SK-N-SH (cell line): ENCODE measurements around the gene CCDC185. TPM values are rescaled to one million over a fixed set of nuclear protein-coding genes. Genes with fewer than 3 reads are reported as not detected.
A peak's percentile ranks its signal among the peaks of the same experiment; 100 is the strongest.

ENCODE experiments used
- CTCF ChIA-PET: fragments of 300-600, 350-600 bp; formaldehyde crosslinking; extraction: SDS; loops from one replicate; lab custom pipeline; 2021; lab: Yijun Ruan, JAX
- POLR2A ChIA-PET: fragments of 350-600 bp; sonication (Branson Sonifier 250); formaldehyde crosslinking; extraction: SDS; loops from one replicate; lab custom pipeline; 2020; ENCODE audit warnings: antibody characterized with exemption, inconsistent platforms; lab: Yijun Ruan, JAX
- DNase-seq: peaks from one replicate; pipeline ENCODE4 v3.0.0; 2012
- H2AFZ ChIP-seq: fragments of 200-600 bp; sonication (generic); 2 replicates; pipeline ENCODE4 v1.8.1; 2016; ENCODE audit warnings: antibody characterized with exemption, mild to moderate bottlenecking, low read depth
- H3F3A ChIP-seq: fragments of 200-600 bp; sonication (generic); replicated peaks from 2 replicates; pipeline ENCODE3; 2016; ENCODE audit warnings: antibody characterized with exemption, mild to moderate bottlenecking; ENCODE audit not compliant: insufficient read depth
- H3K27ac ChIP-seq, 2 experiments: fragments of 200-500 bp in 1 of 2; fragments of 200-600 bp in 1 of 2; sonication (Bioruptor generic) in 1 of 2; sonication (generic), shearing (Covaris generic) in 1 of 2; 2 replicates each; pipeline versions ENCODE4 v1.5.1 to v1.6.1; 2014 to 2016; ENCODE audit warnings: low read depth in 2 of 2, inconsistent platforms in 1 of 2, low read length in 1 of 2, mild to moderate bottlenecking in 1 of 2, mixed read lengths in 1 of 2
- H3K27me3 ChIP-seq: fragments of 200-600 bp; sonication (generic), shearing (Covaris generic); 2 replicates; pipeline ENCODE4 v1.6.1; 2016; ENCODE audit warnings: mixed run types; ENCODE audit not compliant: insufficient read depth
- H3K36me3 ChIP-seq, 2 experiments: fragments of 200-500 bp in 1 of 2; fragments of 200-600 bp in 1 of 2; sonication (Bioruptor generic) in 1 of 2; sonication (generic) in 1 of 2; replicated peaks in 1 of 2; 2 replicates each; pipeline versions ENCODE3 to v1.5.1; 2014 to 2016; ENCODE audit warnings: low read length in 1 of 2, mild to moderate bottlenecking in 1 of 2; ENCODE audit not compliant: insufficient read depth in 2 of 2, control insufficient read depth in 1 of 2
- H3K4me1 ChIP-seq, 2 experiments: fragments of 200-500 bp in 1 of 2; fragments of 200-600 bp in 1 of 2; sonication (Bioruptor generic) in 1 of 2; sonication (generic), shearing (Covaris generic) in 1 of 2; 2 replicates each; pipeline versions ENCODE4 v1.5.1 to v1.6.1; 2014 to 2016; ENCODE audit warnings: low read depth in 1 of 2, low read length in 1 of 2, mixed run types in 1 of 2; ENCODE audit not compliant: insufficient read depth in 2 of 2, control insufficient read depth in 1 of 2
- H3K4me2 ChIP-seq: fragments of 200-600 bp; sonication (generic), shearing (Covaris generic); 2 replicates; pipeline ENCODE4 v1.6.1; 2017; ENCODE audit warnings: mixed run types
- H3K4me3 ChIP-seq, 2 experiments: fragments of 200-500 bp in 1 of 2; fragments of 200-600 bp in 1 of 2; sonication (Bioruptor generic) in 1 of 2; sonication (generic), shearing (Covaris generic) in 1 of 2; 2 replicates each; pipeline versions ENCODE4 v1.5.1 to v1.8.1; 2014 to 2016; ENCODE audit warnings: low read depth in 2 of 2, inconsistent platforms in 1 of 2, low read length in 1 of 2, mild to moderate bottlenecking in 1 of 2, mixed read lengths in 1 of 2, moderate library complexity in 1 of 2
- H3K79me2 ChIP-seq: fragments of 200-600 bp; sonication (generic); 2 replicates; pipeline ENCODE4 v1.8.1; 2017; ENCODE audit warnings: mild to moderate bottlenecking; ENCODE audit not compliant: insufficient read depth
- H3K9ac ChIP-seq: fragments of 200-600 bp; sonication (generic); 2 replicates; pipeline ENCODE4 v1.6.1; 2017; ENCODE audit warnings: mixed run types
- H3K9me2 ChIP-seq: fragments of 200-600 bp; sonication (generic); 2 replicates; pipeline ENCODE4 v1.6.1; 2017; ENCODE audit warnings: mixed run types
- H3K9me3 ChIP-seq: fragments of 200-600 bp; sonication (generic); 2 replicates; pipeline ENCODE4 v1.6.1; 2017; ENCODE audit warnings: mixed run types, mild to moderate bottlenecking, moderate library complexity
- H4K20me1 ChIP-seq: fragments of 200-600 bp; sonication (generic); 2 replicates; pipeline ENCODE4 v1.6.1; 2017; ENCODE audit warnings: mild to moderate bottlenecking, mixed run types; ENCODE audit not compliant: insufficient read depth
- CTCF ChIP-seq: fragments of 200-600 bp; sonication (generic); IDR thresholded peaks from 2 replicates; pipeline ENCODE4 v1.6.1; 2017; ENCODE audit warnings: antibody characterized with exemption, mild to moderate bottlenecking, moderate library complexity
- EZH2phosphoT487 ChIP-seq: fragments of 200-600 bp; sonication (generic); IDR thresholded peaks from 2 replicates; pipeline ENCODE4 v1.6.1; 2017; ENCODE audit warnings: low read depth, mixed run types, mild to moderate bottlenecking, antibody characterized with exemption, moderate library complexity, borderline replicate concordance
- FOSL2 ChIP-seq: IDR thresholded peaks from 2 replicates; pipeline ENCODE4 v1.4.0; 2012; ENCODE audit warnings: low read depth, mild to moderate bottlenecking, moderate library complexity, borderline replicate concordance
- MAX ChIP-seq: IDR thresholded peaks from 2 replicates; pipeline ENCODE4 v1.4.0; 2012; ENCODE audit warnings: low read depth
- NFIC ChIP-seq: IDR thresholded peaks from 2 replicates; pipeline ENCODE4 v1.4.0; 2012; ENCODE audit warnings: borderline replicate concordance
- PBX3 ChIP-seq: IDR thresholded peaks from 2 replicates; pipeline ENCODE4; 2012
- RXRA ChIP-seq: IDR thresholded peaks from 2 replicates; pipeline ENCODE4 v1.4.0; 2012; ENCODE audit warnings: low read depth, mild to moderate bottlenecking, borderline replicate concordance
- USF2 ChIP-seq: fragments of 150-350 bp; IDR thresholded peaks from 2 replicates; pipeline ENCODE4 v1.6.1; 2017; ENCODE audit warnings: antibody characterized with exemption, low read length, low read depth, borderline replicate concordance
- YY1 ChIP-seq: IDR thresholded peaks from 2 replicates; pipeline ENCODE4 v1.4.0; 2012; ENCODE audit warnings: low read depth, mild to moderate bottlenecking
- WGBS: methylation state at CpG from one replicate; pipeline ENCODE4 v1.1.6; 2017; ENCODE audit warnings: low lambda C conversion rate; 5-methylcytosine and 5-hydroxymethylcytosine counted together
- polyA plus RNA-seq, 3 experiments: library from polyadenylated mRNA; depleted of rRNA; stranded (reverse); fragments of >200 nt; gene quantifications; 2 replicates each; pipeline ENCODE4 v1.2.3, GENCODE V29; 2012

The CCDC185 gene
- polyA plus RNA-seq (2012; rRNA removed) = not detected in 2 replicates
- not detected in 2 replicates for polyA plus RNA-seq (2012; cell fraction: cytosol; rRNA removed)
- not detected in 2 replicates for polyA plus RNA-seq (2012; cell fraction: nucleus; rRNA removed)

GRCh38 chr1:223393275-223394214 is at the start of gene CCDC185:
CCDC185 (plus strand) TSS chr1:223393415; CDS start chr1:223393476, 61 bp downstream.
- H3K9me2 ChIP-seq = no peaks in the 10 kb centered on the region
- no peak within 1 kb of the TSS for H3K9ac ChIP-seq
- peak; percentile 66 for DNase-seq
- H3K79me2 ChIP-seq = no peaks in the 10 kb centered on the region
- no peaks in the 10 kb centered on the region for H3F3A ChIP-seq
- POLR2A ChIA-PET = no interaction called here
- no peaks in the 10 kb centered on the region for H3K36me3 ChIP-seq
- no peak within 1 kb of the TSS for H3K27ac ChIP-seq
- no peak within 1 kb of the TSS for H2AFZ ChIP-seq
- H3K4me1 ChIP-seq = peaks cover 0 to 3% of the 10 kb centered on the region in 2 experiments; a peak in 1 of 4 replicates
- CTCF ChIA-PET = interaction anchor here (0.6 kb wide), 1 partner anchor 60 kb away, joined by 3 read pairs; no protein-coding TSS in a partner anchor
- no peaks in the 10 kb centered on the region for H4K20me1 ChIP-seq
- H3K27me3 ChIP-seq = peaks cover 25% of the 10 kb centered on the region; the same call in 1 of the 2 replicates
- WGBS = 2% methylated on average over 8 of the region's 73 CpGs
- peak within 1 kb of the TSS in 1 of 2 experiments; percentile 30; a peak in 2 of 4 replicates for H3K4me3 ChIP-seq
- H3K4me2 ChIP-seq = peak within 1 kb of the TSS; percentile 52; the same call in 1 of the 2 replicates
- TF ChIP-seq NFIC = no peak
- H3K9me3 ChIP-seq = no peaks in the 10 kb centered on the region

- Histone ChIP-seq H3K4me1 (peaks cover 0 to 5% of the 10 kb centered on the region in 2 experiments; a peak in 1 of 4 replicates), H4K20me1 (no peaks in the 10 kb centered on the region), H3K79me2 (no peaks in the 10 kb centered on the region), H3K9me3 (no peaks in the 10 kb centered on the region), H3F3A (no peaks in the 10 kb centered on the region), H3K4me3 (no peak overlapping the region), H3K9me2 (no peaks in the 10 kb centered on the region), H3K27me3 (peaks cover 9% of the 10 kb centered on the region; the same call in 1 of the 2 replicates), H3K4me2 (no peak overlapping the region), H3K27ac (no peak overlapping the region), H2AFZ (no peak overlapping the region), H3K36me3 (no peaks in the 10 kb centered on the region), H3K9ac (no peak overlapping the region)
- POLR2A ChIA-PET = no interaction called here
- 24% methylated on average over 3 of the region's 3 CpGs for WGBS
- no peak for DNase-seq
- CTCF ChIA-PET = interaction anchor here (0.9 kb wide), 1 partner anchor 214 kb away, joined by 3 read pairs; no protein-coding TSS in a partner anchor
- TF ChIP-seq RXRA (no peak), FOSL2 (no peak), YY1 (no peak), PBX3 (no peak), EZH2phosphoT487 (no peak), CTCF (no peak), MAX (no peak), USF2 (no peak)
These were observed 49.5 kb upstream of the CCDC185 start for GRCh38 chr1:223343692-223344091.
